SH-SY5Y (cell line): Measurements from ENCODE around the gene FAIM2.

Experiments used
- GATA2 ChIP-seq: IDR thresholded peaks from 2 replicates; pipeline ENCODE4 v1.6.1; 2011; ENCODE audit warnings: mild to moderate bottlenecking, low read depth, low read length
- GATA3 ChIP-seq: IDR thresholded peaks from 2 replicates; pipeline ENCODE4 v1.6.1; 2011; ENCODE audit warnings: low read depth, mild to moderate bottlenecking, low read length, moderate library complexity

FAIM2 gene

GRCh38 chr12:49930515-49931288, 27.0 kb upstream of the FAIM2 start:
- TF ChIP-seq GATA3, result no peak
- TF ChIP-seq GATA2, result no peak

GRCh38 chr12:49929581-49929980, 25.9 kb upstream of the FAIM2 start:
- no peak for TF ChIP-seq GATA3
- no peak for TF ChIP-seq GATA2

- TF ChIP-seq GATA2, result no peak
- no peak for TF ChIP-seq GATA3
Measured at GRCh38 chr12:49928471-49928870, 24.8 kb upstream of the FAIM2 start.

- TF ChIP-seq GATA2 (no peak), GATA3 (no peak)
Measured at GRCh38 chr12:49925433-49926204, 21.9 kb upstream of the FAIM2 start.

- no peak for TF ChIP-seq GATA3
- no peak for TF ChIP-seq GATA2
Measured at GRCh38 chr12:49924628-49925246, 21.0 kb upstream of the FAIM2 start.

GRCh38 chr12:49923880-49924556, 20.3 kb upstream of the FAIM2 start:
- no peak for TF ChIP-seq GATA2

- no peak for TF ChIP-seq GATA3
- no peak for TF ChIP-seq GATA2
Measured at GRCh38 chr12:49923035-49923644, 19.4 kb upstream of the FAIM2 start.

- TF ChIP-seq GATA2, result no peak
- TF ChIP-seq GATA3, result no peak
Measured at GRCh38 chr12:49922349-49923034, 18.8 kb upstream of the FAIM2 start.

- no peak for TF ChIP-seq GATA2
- no peak for TF ChIP-seq GATA3
Measured at GRCh38 chr12:49921936-49922335, 18.2 kb upstream of the FAIM2 start.

- TF ChIP-seq GATA3 (no peak), GATA2 (no peak)
Measured at GRCh38 chr12:49921299-49921698, 17.6 kb upstream of the FAIM2 start.

- no peak for TF ChIP-seq GATA2
- no peak for TF ChIP-seq GATA3
Measured at GRCh38 chr12:49920915-49921286, 17.2 kb upstream of the FAIM2 start.

GRCh38 chr12:49920241-49920914, 16.7 kb upstream of the FAIM2 start:
- TF ChIP-seq GATA2, result no peak
- no peak for TF ChIP-seq GATA3

GRCh38 chr12:49917788-49918173, 14.1 kb upstream of the FAIM2 start:
- no peak for TF ChIP-seq GATA3
- no peak for TF ChIP-seq GATA2
